HEK293 (cell line): ENCODE data around the gene CASK.

Source experiments
- REPIN1 ChIP-seq: fragments of 450-650 bp; formaldehyde crosslinking; IDR thresholded peaks from 2 replicates; pipeline ENCODE4 v1.5.1; 2017; ENCODE audit warnings: missing biosample characterization, missing genetic modification characterization, low read depth
- ZNF24 ChIP-seq: fragments of 450-650 bp; formaldehyde crosslinking; IDR thresholded peaks from 2 replicates; pipeline ENCODE4 v1.5.1; 2016; ENCODE audit warnings: missing biosample characterization, missing genetic modification characterization
- ZNF335 ChIP-seq: fragments of 450-650 bp; formaldehyde crosslinking; conservative IDR thresholded peaks from 2 replicates; pipeline ENCODE4 v1.5.1; 2016; ENCODE audit warnings: missing biosample characterization, missing genetic modification characterization
- TF ChIP-seq, protein P1 (sequence below): fragments of 450-650 bp; formaldehyde crosslinking; IDR thresholded peaks from 2 replicates; pipeline ENCODE4 v1.5.1; 2016; ENCODE audit warnings: missing biosample characterization, missing genetic modification characterization
- TF ChIP-seq, protein P2 (sequence below): fragments of 450-650 bp; formaldehyde crosslinking; IDR thresholded peaks from 2 replicates; pipeline ENCODE4 v1.5.1; 2016; ENCODE audit warnings: missing biosample characterization, missing genetic modification characterization
- TF ChIP-seq, protein P3 (sequence below): fragments of 450-650 bp; formaldehyde crosslinking; optimal IDR thresholded peaks from 2 replicates; pipeline ENCODE3; 2016; ENCODE audit warnings: missing biosample characterization, mild to moderate bottlenecking, missing genetic modification characterization
- TF ChIP-seq, protein P4 (sequence below): fragments of 450-650 bp; formaldehyde crosslinking; IDR thresholded peaks from 2 replicates; pipeline ENCODE4 v1.5.1; 2016; ENCODE audit warnings: missing biosample characterization, missing genetic modification characterization
- TF ChIP-seq, protein P5 (sequence below): fragments of 450-650 bp; formaldehyde crosslinking; IDR thresholded peaks from 2 replicates; pipeline ENCODE4 v1.5.1; 2016; ENCODE audit warnings: missing biosample characterization, missing genetic modification characterization, low read depth
- TF ChIP-seq, protein P6 (sequence below): fragments of 450-650 bp; formaldehyde crosslinking; IDR thresholded peaks from 2 replicates; pipeline ENCODE4 v1.5.1; 2017; ENCODE audit warnings: missing biosample characterization, missing genetic modification characterization
- TF ChIP-seq, protein P7 (sequence below): fragments of 450-650 bp; formaldehyde crosslinking; IDR thresholded peaks from 2 replicates; pipeline ENCODE4 v1.5.1; 2016; ENCODE audit warnings: missing biosample characterization, missing genetic modification characterization

DNA sequence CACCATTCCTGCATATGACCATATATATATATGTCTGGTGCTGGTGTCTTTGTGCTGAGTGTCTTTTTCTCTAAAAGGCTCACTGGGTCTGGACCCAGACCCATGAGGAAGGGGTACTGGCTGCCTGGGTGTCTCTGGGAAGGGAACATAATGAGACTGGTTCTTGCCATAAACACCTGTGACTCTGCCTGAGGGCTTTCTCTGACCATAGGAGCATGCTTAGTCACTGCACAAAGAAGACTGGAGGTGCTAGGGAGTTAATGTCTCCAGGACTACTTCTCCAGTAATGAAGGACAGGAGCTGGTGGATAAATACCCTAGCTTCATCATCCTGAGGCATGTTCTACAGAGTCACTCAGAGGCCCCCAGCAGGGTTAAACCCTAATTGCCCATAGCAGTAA is 47.1 kb upstream of the CASK start:
- TF ChIP-seq, protein P1, sequence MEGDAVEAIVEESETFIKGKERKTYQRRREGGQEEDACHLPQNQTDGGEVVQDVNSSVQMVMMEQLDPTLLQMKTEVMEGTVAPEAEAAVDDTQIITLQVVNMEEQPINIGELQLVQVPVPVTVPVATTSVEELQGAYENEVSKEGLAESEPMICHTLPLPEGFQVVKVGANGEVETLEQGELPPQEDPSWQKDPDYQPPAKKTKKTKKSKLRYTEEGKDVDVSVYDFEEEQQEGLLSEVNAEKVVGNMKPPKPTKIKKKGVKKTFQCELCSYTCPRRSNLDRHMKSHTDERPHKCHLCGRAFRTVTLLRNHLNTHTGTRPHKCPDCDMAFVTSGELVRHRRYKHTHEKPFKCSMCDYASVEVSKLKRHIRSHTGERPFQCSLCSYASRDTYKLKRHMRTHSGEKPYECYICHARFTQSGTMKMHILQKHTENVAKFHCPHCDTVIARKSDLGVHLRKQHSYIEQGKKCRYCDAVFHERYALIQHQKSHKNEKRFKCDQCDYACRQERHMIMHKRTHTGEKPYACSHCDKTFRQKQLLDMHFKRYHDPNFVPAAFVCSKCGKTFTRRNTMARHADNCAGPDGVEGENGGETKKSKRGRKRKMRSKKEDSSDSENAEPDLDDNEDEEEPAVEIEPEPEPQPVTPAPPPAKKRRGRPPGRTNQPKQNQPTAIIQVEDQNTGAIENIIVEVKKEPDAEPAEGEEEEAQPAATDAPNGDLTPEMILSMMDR (tag by site-specific recombination) = no peak
- TF ChIP-seq ZNF24 (tag by site-specific recombination) = no peak
- TF ChIP-seq, protein P2, sequence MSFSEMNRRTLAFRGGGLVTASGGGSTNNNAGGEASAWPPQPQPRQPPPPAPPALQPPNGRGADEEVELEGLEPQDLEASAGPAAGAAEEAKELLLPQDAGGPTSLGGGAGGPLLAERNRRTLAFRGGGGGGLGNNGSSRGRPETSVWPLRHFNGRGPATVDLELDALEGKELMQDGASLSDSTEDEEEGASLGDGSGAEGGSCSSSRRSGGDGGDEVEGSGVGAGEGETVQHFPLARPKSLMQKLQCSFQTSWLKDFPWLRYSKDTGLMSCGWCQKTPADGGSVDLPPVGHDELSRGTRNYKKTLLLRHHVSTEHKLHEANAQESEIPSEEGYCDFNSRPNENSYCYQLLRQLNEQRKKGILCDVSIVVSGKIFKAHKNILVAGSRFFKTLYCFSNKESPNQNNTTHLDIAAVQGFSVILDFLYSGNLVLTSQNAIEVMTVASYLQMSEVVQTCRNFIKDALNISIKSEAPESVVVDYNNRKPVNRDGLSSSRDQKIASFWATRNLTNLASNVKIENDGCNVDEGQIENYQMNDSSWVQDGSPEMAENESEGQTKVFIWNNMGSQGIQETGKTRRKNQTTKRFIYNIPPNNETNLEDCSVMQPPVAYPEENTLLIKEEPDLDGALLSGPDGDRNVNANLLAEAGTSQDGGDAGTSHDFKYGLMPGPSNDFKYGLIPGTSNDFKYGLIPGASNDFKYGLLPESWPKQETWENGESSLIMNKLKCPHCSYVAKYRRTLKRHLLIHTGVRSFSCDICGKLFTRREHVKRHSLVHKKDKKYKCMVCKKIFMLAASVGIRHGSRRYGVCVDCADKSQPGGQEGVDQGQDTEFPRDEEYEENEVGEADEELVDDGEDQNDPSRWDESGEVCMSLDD = no peak
- TF ChIP-seq, protein P3, sequence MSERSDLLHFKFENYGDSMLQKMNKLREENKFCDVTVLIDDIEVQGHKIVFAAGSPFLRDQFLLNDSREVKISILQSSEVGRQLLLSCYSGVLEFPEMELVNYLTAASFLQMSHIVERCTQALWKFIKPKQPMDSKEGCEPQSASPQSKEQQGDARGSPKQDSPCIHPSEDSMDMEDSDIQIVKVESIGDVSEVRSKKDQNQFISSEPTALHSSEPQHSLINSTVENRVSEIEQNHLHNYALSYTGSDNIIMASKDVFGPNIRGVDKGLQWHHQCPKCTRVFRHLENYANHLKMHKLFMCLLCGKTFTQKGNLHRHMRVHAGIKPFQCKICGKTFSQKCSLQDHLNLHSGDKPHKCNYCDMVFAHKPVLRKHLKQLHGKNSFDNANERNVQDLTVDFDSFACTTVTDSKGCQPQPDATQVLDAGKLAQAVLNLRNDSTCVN (tag by site-specific recombination) = no peak
- TF ChIP-seq, protein P4, sequence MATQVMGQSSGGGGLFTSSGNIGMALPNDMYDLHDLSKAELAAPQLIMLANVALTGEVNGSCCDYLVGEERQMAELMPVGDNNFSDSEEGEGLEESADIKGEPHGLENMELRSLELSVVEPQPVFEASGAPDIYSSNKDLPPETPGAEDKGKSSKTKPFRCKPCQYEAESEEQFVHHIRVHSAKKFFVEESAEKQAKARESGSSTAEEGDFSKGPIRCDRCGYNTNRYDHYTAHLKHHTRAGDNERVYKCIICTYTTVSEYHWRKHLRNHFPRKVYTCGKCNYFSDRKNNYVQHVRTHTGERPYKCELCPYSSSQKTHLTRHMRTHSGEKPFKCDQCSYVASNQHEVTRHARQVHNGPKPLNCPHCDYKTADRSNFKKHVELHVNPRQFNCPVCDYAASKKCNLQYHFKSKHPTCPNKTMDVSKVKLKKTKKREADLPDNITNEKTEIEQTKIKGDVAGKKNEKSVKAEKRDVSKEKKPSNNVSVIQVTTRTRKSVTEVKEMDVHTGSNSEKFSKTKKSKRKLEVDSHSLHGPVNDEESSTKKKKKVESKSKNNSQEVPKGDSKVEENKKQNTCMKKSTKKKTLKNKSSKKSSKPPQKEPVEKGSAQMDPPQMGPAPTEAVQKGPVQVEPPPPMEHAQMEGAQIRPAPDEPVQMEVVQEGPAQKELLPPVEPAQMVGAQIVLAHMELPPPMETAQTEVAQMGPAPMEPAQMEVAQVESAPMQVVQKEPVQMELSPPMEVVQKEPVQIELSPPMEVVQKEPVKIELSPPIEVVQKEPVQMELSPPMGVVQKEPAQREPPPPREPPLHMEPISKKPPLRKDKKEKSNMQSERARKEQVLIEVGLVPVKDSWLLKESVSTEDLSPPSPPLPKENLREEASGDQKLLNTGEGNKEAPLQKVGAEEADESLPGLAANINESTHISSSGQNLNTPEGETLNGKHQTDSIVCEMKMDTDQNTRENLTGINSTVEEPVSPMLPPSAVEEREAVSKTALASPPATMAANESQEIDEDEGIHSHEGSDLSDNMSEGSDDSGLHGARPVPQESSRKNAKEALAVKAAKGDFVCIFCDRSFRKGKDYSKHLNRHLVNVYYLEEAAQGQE = no peak
- no peak for TF ChIP-seq REPIN1
- TF ChIP-seq ZNF335 (tag by site-specific recombination) = no peak
- TF ChIP-seq, protein P5, sequence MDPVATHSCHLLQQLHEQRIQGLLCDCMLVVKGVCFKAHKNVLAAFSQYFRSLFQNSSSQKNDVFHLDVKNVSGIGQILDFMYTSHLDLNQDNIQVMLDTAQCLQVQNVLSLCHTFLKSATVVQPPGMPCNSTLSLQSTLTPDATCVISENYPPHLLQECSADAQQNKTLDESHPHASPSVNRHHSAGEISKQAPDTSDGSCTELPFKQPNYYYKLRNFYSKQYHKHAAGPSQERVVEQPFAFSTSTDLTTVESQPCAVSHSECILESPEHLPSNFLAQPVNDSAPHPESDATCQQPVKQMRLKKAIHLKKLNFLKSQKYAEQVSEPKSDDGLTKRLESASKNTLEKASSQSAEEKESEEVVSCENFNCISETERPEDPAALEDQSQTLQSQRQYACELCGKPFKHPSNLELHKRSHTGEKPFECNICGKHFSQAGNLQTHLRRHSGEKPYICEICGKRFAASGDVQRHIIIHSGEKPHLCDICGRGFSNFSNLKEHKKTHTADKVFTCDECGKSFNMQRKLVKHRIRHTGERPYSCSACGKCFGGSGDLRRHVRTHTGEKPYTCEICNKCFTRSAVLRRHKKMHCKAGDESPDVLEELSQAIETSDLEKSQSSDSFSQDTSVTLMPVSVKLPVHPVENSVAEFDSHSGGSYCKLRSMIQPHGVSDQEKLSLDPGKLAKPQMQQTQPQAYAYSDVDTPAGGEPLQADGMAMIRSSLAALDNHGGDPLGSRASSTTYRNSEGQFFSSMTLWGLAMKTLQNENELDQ (tag by site-specific recombination) = no peak
- TF ChIP-seq, protein P6, sequence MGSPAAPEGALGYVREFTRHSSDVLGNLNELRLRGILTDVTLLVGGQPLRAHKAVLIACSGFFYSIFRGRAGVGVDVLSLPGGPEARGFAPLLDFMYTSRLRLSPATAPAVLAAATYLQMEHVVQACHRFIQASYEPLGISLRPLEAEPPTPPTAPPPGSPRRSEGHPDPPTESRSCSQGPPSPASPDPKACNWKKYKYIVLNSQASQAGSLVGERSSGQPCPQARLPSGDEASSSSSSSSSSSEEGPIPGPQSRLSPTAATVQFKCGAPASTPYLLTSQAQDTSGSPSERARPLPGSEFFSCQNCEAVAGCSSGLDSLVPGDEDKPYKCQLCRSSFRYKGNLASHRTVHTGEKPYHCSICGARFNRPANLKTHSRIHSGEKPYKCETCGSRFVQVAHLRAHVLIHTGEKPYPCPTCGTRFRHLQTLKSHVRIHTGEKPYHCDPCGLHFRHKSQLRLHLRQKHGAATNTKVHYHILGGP (tag by site-specific recombination) = no peak
- TF ChIP-seq, protein P7, sequence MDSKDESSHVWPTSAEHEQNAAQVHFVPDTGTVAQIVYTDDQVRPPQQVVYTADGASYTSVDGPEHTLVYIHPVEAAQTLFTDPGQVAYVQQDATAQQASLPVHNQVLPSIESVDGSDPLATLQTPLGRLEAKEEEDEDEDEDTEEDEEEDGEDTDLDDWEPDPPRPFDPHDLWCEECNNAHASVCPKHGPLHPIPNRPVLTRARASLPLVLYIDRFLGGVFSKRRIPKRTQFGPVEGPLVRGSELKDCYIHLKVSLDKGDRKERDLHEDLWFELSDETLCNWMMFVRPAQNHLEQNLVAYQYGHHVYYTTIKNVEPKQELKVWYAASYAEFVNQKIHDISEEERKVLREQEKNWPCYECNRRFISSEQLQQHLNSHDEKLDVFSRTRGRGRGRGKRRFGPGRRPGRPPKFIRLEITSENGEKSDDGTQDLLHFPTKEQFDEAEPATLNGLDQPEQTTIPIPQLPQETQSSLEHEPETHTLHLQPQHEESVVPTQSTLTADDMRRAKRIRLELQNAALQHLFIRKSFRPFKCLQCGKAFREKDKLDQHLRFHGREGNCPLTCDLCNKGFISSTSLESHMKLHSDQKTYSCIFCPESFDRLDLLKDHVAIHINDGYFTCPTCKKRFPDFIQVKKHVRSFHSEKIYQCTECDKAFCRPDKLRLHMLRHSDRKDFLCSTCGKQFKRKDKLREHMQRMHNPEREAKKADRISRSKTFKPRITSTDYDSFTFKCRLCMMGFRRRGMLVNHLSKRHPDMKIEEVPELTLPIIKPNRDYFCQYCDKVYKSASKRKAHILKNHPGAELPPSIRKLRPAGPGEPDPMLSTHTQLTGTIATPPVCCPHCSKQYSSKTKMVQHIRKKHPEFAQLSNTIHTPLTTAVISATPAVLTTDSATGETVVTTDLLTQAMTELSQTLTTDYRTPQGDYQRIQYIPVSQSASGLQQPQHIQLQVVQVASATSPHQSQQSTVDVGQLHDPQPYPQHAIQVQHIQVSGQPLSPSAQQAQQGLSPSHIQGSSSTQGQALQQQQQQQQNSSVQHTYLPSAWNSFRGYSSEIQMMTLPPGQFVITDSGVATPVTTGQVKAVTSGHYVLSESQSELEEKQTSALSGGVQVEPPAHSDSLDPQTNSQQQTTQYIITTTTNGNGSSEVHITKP (tag by site-specific recombination) = no peak
